OCI-LY7 (cell line): ENCODE data around the gene ADAMTS16.

ENCODE experiments used
- CTCF ChIP-seq: fragments of 200-600 bp; sonication (generic); conservative IDR thresholded peaks from 2 replicates; pipeline ENCODE4 v1.5.1; 2014; ENCODE audit warnings: mild to moderate bottlenecking, antibody characterized with exemption, low read length, moderate library complexity, mixed read lengths
- EZH2phosphoT487 ChIP-seq: fragments of 200-600 bp; sonication (generic); IDR thresholded peaks from 2 replicates; pipeline ENCODE4 v1.6.1; 2018; ENCODE audit warnings: low read depth, borderline replicate concordance, mild to moderate bottlenecking, mixed run types, antibody characterized with exemption, low read length, moderate library complexity, mixed read lengths

- no peak for TF ChIP-seq CTCF
- TF ChIP-seq EZH2phosphoT487 = no peak
Measured at GRCh38 chr5:5343568-5343967, 203.4 kb downstream of the ADAMTS16 start.
